ENCODE measurements around the gene MICAL3. TPM values are rescaled to one million over a fixed set of nuclear protein-coding genes. Genes with fewer than 3 reads are reported as not detected.
A peak's percentile ranks its signal among the peaks of the same experiment; 100 is the strongest.

MICAL3 gene
- total and polyA plus RNA-seq, 9 of the 15 experiments (the other 6 are each of a cell fraction or from before 2014, with no cell fraction given): 0.53 to 32.1 (median 12.3) TPM

DNA sequence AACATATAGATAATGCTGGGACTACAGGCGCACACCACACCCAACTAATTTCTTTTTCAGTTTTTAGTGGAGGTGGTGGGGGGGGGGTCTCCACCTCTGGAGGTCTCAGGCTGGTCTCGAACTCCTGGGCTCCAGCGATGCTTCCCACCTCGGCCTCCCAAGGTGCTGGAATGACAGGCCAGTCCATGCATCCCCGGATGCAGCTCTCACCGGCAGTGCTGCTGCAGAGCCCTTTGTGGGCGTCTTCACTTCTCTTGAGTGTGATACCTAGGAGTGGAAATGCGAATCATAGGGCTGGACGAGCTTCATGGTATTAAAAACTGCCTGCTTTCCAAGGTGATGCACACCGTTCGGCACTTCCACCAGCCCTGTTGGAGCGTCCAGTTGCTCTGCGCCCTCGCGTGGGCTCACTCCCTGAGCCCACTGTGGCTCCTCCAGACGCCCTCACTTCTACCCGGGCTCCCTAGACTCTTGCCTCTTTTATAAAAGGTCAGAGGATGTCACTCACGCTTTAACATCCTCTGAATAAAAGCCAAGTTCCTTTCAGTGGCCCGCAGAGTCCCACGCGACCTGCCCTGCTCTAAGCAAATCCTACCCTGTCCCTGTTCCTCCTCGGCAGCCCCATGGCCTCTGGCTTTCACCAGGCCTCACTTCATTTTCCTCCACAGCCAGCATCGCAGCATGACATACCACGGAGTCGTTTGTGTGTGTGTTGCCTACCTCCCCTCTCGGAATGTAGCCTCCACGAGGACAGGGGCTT is 249.3 kb downstream of the MICAL3 start:
- Histone ChIP-seq H3K9me3 (replicated peaks; ENCODE audit: control insufficient read depth, insufficient read depth, low read depth, low read length) (no peaks in the 10 kb centered on the region), H3K4me2 (ENCODE audit: insufficient read depth, low read length) (peak overlapping the region; percentile 82; the same call in 1 of the 2 replicates), H4K20me1 (replicated peaks; ENCODE audit: control insufficient read depth, insufficient read depth, low read length) (peaks cover 31% of the 10 kb centered on the region), H3K27ac (ENCODE audit: extremely low read depth, low read depth, low read length) (no peak overlapping the region), H3K36me3 (ENCODE audit: control insufficient read depth, insufficient read depth, low read length) (peaks cover 15% of the 10 kb centered on the region; the same call in 2 of the 3 replicates), H3K9me1 (ENCODE audit: control insufficient read depth, insufficient read depth, low read length) (no peaks in the 10 kb centered on the region), H3K9ac (ENCODE audit: insufficient read depth in 1 of 2, low read depth in 2 of 2, low read length in 2 of 2) (peak overlapping the region; percentile 48 to 92; a peak in 3 of 4 replicates), H2AFZ (ENCODE audit: low read depth, low read length) (peak overlapping the region; percentile 89), H3K4me1 (replicated peaks in 1 of 2; ENCODE audit: control insufficient read depth in 2 of 2, insufficient read depth in 2 of 2, low read length in 2 of 2) (peaks cover 23 to 74% of the 10 kb centered on the region in 2 experiments), H3K79me2 (ENCODE audit: control insufficient read depth, insufficient read depth, low read length) (peaks cover 37% of the 10 kb centered on the region), H3K27me3 (ENCODE audit: control insufficient read depth in 2 of 2, insufficient read depth in 2 of 2, low read length in 2 of 2) (no peaks in the 10 kb centered on the region), H3K4me3 (no peak overlapping the region)
- intact Hi-C loops (cut with micrococcal nuclease) (loop anchor here (10.0 kb wide), 1 partner anchor 290 kb away; no protein-coding TSS in a partner anchor), in situ Hi-C loops (cut with MboI) (no loop called here)
- ATAC-seq (no peak), DNase-seq (ENCODE audit: extremely low read depth in 1 of 4, low spot score in 3 of 4) (no peak), FAIRE-seq (no peak)
- ChIA-PET CTCF (ENCODE audit: low intra/inter-chr PET ratio) (interaction anchor here (0.6 kb wide), 1 partner anchor 149 kb away, joined by 3 read pairs; no protein-coding TSS in a partner anchor), POLR2A (interaction anchor here (0.6 to 7.0 kb wide), 2 partner anchors 11 to 686 kb away, joined by 3 to 54 read pairs; no protein-coding TSS in a partner anchor)
- BruUV-seq (replicated peaks): no TSS peak
- WGBS (ENCODE audit: insufficient coverage, low coverage, missing lambda C conversion rate): 70% methylated on average over 24 of the region's 27 CpGs
- TF ChIP-seq, protein P1, sequence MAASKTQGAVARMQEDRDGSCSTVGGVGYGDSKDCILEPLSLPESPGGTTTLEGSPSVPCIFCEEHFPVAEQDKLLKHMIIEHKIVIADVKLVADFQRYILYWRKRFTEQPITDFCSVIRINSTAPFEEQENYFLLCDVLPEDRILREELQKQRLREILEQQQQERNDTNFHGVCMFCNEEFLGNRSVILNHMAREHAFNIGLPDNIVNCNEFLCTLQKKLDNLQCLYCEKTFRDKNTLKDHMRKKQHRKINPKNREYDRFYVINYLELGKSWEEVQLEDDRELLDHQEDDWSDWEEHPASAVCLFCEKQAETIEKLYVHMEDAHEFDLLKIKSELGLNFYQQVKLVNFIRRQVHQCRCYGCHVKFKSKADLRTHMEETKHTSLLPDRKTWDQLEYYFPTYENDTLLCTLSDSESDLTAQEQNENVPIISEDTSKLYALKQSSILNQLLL (CRISPR knock-in tag; IDR thresholded peaks at IDR 0.05; ENCODE audit: borderline replicate concordance): no peak
- TF ChIP-seq TFAM (CRISPR knock-in tag; conservative IDR thresholded peaks at IDR 0.05) (no peak), HDAC6 (IDR thresholded peaks at IDR 0.05; ENCODE audit: low read depth, low read length) (no peak)
- TF ChIP-seq, protein P2, sequence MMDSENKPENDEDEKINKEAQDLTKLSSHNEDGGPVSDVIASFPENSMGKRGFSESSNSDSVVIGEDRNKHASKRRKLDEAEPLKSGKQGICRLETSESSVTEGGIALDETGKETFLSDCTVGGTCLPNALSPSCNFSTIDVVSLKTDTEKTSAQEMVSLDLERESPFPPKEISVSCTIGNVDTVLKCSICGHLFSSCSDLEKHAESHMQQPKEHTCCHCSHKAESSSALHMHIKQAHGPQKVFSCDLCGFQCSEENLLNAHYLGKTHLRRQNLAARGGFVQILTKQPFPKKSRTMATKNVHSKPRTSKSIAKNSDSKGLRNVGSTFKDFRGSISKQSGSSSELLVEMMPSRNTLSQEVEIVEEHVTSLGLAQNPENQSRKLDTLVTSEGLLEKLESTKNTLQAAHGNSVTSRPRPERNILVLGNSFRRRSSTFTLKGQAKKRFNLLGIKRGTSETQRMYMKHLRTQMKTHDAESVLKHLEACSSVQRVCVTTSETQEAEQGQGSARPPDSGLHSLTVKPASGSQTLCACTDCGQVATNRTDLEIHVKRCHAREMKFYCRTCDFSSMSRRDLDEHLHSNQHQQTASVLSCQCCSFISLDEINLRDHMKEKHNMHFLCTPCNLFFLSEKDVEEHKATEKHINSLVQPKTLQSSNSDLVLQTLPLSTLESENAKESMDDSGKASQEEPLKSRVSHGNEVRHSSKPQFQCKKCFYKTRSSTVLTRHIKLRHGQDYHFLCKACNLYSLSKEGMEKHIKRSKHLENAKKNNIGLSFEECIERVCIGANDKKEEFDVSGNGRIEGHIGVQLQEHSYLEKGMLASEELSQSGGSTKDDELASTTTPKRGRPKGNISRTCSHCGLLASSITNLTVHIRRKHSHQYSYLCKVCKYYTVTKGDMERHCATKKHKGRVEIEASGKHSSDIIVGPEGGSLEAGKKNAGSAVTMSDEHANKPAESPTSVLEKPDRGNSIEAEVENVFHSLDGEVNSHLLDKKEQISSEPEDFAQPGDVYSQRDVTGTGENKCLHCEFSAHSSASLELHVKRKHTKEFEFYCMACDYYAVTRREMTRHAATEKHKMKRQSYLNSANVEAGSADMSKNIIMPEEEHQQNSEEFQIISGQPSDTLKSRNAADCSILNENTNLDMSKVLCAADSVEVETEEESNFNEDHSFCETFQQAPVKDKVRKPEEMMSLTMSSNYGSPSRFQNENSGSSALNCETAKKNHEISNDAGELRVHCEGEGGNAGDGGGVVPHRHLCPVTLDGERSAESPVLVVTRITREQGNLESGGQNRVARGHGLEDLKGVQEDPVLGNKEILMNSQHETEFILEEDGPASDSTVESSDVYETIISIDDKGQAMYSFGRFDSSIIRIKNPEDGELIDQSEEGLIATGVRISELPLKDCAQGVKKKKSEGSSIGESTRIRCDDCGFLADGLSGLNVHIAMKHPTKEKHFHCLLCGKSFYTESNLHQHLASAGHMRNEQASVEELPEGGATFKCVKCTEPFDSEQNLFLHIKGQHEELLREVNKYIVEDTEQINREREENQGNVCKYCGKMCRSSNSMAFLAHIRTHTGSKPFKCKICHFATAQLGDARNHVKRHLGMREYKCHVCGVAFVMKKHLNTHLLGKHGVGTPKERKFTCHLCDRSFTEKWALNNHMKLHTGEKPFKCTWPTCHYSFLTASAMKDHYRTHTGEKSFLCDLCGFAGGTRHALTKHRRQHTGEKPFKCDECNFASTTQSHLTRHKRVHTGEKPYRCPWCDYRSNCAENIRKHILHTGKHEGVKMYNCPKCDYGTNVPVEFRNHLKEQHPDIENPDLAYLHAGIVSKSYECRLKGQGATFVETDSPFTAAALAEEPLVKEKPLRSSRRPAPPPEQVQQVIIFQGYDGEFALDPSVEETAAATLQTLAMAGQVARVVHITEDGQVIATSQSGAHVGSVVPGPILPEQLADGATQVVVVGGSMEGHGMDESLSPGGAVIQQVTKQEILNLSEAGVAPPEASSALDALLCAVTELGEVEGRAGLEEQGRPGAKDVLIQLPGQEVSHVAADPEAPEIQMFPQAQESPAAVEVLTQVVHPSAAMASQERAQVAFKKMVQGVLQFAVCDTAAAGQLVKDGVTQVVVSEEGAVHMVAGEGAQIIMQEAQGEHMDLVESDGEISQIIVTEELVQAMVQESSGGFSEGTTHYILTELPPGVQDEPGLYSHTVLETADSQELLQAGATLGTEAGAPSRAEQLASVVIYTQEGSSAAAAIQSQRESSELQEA (IDR thresholded peaks at IDR 0.05; ENCODE audit: low read depth): no peak

Measured in K562 (cell line).